ENCODE measurements around the gene ABCC8.

Gene ABCC8

DNA sequence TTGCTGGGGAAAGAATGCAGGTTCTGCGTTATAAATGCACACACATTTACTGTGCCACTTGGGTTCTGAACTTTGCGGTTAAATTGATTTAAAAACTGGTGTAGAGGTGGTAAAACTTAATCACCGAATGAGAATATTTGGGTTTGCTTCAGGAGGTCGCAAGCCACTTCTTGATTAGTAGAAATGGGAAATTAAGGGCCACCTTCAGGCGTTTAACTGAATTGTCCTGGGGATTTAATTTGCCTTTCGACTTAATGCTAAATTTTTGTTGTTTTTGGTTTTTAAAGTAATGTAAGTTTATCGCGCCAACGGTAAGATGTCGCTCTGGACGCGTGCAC lies 125.5 kb downstream of the ABCC8 start:
- no peak for DNase-seq (ENCODE audit: low read depth)

DNA sequence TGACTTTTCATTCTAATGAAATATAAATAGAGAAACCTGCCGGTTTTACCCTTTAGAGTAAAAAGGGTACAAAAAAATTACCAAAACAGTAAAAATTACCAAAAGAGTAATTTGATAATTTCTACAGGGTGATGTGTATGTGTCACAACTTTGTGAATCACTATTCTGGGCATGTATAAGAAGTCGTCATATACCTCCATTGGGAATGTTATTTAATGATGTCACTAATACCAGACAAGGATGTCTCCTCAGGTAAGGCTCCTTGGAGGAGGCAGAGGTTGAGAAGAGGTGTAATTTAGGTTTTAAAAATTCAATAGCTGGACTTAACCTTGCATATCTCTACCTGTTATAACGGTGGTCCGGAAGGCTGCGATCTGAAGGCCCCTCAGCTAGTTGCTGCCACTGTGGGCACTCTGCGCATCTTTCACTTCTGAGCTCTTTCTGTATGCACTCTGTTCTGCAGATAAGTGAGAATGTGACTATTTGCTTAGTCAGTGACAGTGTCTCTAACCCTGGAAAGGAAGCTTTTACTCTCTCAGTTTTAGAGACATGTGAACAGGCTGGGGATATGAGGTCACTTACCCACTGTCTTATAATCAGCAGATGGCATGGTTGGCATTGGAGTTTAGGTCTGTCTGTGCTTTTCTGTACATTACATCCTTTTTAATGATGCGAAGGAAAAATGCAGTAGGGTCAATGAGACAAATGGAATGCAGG lies 126.0 kb downstream of the ABCC8 start:
- DNase-seq (ENCODE audit: low read depth) = no peak

DNA sequence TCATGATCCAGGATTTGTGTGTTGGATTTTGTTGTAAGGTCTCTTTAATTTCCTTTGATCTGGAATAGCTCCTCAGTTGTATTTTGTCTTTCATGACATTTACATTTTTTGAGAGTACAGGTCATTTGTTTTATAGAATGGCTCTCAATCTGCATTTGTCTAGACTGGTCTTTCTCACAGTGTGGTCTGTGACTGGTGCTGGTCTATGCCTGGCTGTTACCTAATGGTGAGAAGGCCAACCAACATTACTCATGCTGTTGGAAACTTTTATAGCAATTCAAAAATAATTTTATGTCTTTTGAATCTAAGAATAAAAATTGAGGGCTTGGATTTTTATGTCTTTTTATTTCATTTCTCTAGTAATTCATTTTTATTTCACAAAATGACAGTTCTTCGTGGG lies 129.0 kb downstream of the ABCC8 start:
- no peak for DNase-seq (ENCODE audit: low read depth)

DNA sequence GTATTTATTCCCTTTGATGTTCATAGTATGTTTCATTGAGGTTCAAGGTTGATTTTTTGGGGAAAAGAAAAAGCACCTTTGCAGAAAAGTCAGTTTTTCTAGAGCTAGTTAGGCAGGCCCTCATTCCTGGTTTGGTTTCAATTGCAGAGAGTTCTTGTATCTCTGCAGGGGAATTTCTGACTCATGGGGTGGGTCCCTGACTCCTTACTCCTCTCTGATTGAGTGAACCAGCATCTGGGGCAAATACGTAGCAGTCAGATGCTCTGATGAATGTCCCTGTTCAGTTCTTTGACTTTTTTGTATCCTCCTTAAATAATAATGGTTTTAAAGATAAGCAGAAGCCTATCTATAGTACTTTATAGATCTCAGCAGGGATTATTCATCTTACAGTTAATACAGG lies 132.7 kb downstream of the ABCC8 start:
- peak; percentile 27 for DNase-seq (ENCODE audit: low read depth)

DNA sequence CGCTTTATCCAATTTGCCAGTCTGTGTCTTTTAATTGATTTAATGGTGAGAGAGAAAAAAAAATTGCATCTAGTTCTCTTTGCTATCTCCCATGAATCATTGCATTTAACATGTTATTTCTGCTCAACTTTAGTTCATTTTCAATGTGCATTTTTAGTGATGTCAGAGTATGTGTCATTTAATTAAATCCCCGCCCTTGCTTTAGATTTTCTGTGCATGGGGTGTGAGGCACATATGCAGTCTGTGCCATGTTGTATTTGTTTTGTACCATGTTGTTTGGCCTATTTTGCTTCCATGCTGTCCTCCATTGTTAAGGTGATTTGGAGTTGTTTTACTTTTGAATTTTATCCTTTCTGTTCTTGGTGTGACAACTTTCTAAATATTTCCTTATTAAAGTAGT lies 133.4 kb downstream of the ABCC8 start:
- DNase-seq (ENCODE audit: low read depth) = no peak
